GM18499 (cell line): ENCODE measurements around the gene FBXO33.

Experiments
- ATAC-seq: cut with Tn5 transposase; IDR thresholded peaks from one replicate; pipeline ENCODE4 v1.9.1; 2021; ENCODE audit warnings: moderate number of reproducible peaks; ENCODE audit not compliant: insufficient read depth, unreplicated experiment

Gene FBXO33

GRCh38 chr14:39432179-39432618, at the start of gene FBXO33:
Gene FBXO33, minus strand, starts transcription at chr14:39432433. Its CDS starts 271 bp downstream, at chr14:39432162.
- ATAC-seq: peak; percentile 67

DNA sequence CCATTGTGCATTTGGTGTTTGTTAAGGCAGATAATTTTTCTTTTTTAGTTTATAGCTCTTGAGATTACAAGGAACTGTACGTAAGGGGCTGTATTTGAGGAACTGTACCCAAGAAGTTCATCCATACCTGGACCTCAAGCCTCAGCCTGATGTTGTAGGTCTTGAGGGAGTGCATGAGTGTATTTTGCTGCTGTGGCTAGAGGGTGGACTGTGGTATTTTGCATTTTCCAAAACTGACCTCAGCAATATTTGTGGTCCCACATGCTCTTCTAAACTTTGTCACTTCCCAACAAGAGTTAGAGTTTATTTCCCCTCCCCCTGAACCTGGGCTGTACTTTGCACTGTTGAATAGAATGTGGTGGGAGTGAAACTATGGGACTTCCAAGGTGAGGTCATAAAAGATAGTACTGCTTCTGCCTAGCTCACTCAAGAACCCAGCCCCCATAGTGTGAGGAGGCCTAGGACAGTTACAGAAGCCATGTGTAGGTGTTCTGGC, 42.2 kb upstream of the FBXO33 start:
- ATAC-seq: peak; percentile 85

DNA sequence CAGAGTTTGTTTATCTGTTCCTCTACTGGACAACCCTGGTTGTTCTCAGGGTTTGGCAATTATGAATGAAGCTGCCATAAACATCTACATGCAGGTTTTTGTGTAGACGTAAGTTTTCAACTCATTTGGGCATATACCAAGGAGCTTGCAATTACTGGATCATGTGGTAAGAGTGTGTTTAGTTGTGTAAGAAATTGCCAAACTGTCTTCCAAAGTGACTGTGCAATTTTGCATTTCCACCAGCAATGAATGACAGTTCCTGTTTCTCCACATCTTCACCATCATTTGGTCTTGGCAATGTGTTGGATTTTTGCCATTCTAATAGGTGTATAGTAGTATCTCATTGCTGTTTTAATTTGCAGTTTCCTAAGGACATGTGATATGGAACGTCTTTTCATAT, 39.8 kb upstream of the FBXO33 start:
- ATAC-seq: no peak

- peak; percentile 89 for ATAC-seq
These were observed 37.0 kb upstream of the FBXO33 start for GRCh38 chr14:39469094-39469710.

GRCh38 chr14:39467889-39468524, 35.8 kb upstream of the FBXO33 start:
- ATAC-seq: peak; percentile 60

- no peak for ATAC-seq
These were observed 27.7 kb upstream of the FBXO33 start for GRCh38 chr14:39459795-39460478.

DNA sequence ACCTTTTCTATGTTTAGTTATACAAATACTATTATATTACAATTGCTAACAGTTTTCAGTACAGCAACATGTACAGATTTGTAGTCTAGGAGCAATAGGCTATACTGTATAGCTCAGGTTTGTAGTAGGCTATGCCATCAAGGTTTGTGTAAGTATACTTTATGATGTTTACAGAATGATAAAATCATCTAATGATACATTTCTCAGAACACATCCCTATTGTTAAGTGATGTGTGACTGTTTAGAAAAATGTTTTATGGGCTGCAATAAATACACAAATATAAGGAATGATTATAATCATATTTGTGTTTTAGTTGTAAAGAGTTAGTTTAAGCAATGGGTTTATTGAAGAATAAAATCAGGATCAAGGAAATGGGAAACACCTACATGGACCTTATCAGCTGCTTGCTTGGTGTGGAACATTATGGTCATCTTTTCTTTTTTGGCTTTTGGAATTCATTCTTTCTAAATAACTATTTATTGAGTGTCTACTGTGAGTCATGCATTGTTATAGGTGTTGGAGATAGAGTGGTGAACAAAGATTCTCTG, 24.5 kb upstream of the FBXO33 start:
- ATAC-seq: no peak

DNA sequence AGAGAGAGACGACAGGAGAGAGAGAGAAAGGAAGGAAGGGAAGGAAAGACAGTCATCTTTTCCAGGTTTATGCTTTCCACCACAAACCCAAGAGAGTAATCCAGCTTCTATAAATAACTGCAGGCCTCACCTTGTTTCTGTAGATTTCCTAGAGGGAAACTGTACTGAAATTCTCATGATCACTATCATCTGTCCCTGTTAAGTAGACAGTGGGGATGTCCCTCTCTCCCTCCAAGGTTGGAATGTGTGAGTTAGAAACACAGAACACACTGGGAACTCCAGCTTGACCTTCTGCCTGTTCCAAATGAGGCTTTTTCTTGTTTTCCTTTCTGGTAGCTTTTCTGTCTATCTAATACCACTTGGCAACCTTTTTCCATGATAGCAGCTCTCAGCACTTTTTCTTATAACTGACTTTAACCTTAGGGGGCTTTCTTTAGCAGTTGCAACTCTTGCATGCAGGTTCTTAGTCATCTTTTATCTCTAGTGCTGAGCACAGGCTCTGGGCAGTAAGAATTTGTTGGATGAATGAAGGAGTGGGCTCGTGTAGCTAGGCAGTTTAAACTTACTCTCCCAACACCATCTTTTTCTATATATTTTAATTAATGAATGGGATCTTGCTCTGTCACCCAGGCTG, 22.8 kb upstream of the FBXO33 start:
- ATAC-seq: no peak

GRCh38 chr14:39452680-39453079, 20.4 kb upstream of the FBXO33 start:
- no peak for ATAC-seq

GRCh38 chr14:39451811-39452210, 19.6 kb upstream of the FBXO33 start:
- no peak for ATAC-seq

DNA sequence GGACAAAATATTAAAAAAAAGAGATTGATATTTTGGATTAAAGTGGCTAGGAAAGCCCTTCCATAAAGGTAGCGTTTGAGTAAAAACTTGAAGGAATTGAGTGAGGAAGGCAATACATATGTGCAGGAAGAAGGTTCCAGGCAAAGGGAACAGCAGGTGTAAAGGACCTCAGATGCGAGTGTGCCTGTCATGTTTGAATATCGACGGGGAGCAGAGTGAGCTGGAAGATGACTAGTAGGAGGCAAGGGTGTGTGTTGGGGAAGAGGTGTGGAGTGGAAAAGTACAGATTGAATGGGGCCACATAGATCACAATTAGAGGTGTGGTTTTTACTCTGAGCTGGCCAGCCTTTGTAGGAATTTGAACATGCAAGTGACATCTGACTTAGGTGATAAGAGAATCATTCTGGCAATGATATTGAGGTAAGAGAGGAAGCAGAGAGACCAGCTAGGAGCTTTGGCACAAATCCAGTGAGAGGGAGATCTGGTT, 15.0 kb upstream of the FBXO33 start:
- ATAC-seq: no peak

DNA sequence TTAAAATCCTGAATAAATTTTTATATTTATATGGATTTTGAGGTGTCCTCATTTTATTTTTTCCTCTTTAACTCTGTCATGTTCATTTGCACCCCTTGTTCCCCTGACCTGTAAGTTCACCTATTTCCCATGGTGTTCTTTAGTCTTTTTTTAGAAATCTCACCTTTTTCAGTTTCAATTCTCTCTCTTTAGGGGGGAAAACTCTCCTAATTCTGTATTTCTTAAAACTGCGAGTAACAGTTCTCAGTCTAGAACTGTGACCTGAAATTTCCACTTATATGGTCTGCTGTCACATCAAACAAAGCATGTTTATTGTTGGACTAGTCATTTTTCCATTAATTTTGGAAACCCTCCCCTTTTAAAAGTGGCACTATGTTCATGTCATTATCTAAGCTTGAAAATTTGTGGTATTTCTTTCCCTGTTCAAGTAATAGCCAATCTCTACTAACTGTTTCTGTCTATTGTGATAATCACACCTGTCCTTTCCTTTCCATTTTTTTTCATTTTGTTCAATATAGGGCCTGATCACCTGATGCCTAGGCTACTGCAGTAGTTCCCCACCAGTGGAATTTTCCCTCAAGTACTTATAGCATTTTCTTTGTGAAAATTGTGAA, 14.0 kb upstream of the FBXO33 start:
- peak; percentile 38 for ATAC-seq

DNA sequence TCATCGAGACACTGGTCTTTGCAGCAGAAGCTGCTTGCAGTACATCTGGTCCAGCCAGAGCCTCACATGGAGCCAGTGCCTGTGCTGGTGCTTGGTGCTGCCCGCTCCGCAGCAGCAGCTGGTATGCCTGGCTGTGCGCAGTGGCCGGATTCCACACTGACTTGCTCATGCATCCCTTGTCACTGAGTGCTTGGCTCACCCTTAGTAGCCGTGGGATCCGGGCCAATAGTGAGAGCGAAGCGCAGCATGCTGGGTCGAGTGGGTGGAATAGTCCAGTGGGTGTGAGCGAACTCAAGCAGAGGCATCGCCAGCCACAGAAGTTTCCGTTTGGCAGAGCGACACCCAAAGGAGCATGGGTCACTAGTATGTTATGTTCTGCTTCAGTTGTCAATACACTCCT, 10.1 kb upstream of the FBXO33 start:
- no peak for ATAC-seq

DNA sequence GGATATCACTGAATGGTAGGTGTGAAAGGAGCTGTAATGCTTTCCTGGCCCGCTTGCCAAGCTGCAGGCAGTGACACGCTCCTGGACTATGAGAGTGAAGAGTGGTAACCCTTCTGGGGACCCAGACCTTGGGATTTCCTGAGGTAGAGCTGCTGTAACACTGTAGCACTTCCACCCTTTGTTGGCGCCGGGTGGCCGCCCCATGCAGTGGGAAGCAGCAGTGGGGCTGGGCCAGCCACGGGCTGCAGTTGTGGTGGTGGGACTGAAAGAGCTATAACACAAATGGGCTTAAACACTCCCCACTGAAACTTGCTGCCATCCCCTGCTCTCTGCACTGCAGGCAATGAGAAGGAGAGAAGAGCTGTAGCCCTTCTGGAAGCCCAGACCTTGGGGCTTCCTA, 9.6 kb upstream of the FBXO33 start:
- ATAC-seq: no peak

DNA sequence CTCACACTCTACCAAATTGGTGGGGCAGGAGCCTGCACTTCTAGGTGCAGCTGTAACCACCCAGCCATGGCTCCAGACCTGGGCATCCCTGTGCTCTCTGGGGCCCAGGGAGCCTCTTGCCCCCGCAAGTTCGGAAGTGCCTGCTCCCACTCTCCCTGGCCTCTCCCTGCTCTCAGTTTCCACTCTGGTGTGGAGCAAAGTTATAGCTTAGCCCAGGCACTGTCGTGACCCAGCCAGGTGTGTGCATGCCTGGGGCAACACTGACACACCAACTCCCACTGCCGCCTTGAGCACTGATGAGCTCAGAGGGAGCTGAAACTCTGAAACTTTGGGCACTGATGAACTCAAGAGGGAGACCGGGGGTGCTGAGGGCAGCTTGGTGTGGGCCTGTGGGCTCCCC, 8.7 kb upstream of the FBXO33 start:
- ATAC-seq: no peak

DNA sequence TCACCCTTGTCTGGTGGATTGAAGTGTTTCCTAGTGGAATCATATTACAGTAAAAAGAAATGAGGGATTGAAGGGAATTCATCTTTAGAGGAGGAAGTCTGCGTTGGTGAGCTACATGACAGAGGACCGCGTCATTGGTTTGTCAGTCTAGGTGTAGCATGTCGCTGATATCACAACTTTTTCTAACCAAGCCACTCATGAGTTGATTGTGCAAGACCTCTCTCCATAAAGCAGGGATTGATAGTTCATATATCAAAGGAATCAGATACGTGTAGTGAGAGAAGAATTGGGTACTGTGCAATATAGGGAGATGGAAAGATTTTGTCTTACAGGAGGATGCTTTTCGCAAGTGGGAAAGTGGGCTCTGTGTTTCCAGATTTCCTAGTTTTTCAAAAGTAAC, 3.0 kb upstream of the FBXO33 start:
- no peak for ATAC-seq

- ATAC-seq: no peak
These were observed 2.2 kb upstream of the FBXO33 start for GRCh38 chr14:39434401-39434800.

- ATAC-seq: no peak
These were observed 1.2 kb upstream of the FBXO33 start for GRCh38 chr14:39433452-39433813.

DNA sequence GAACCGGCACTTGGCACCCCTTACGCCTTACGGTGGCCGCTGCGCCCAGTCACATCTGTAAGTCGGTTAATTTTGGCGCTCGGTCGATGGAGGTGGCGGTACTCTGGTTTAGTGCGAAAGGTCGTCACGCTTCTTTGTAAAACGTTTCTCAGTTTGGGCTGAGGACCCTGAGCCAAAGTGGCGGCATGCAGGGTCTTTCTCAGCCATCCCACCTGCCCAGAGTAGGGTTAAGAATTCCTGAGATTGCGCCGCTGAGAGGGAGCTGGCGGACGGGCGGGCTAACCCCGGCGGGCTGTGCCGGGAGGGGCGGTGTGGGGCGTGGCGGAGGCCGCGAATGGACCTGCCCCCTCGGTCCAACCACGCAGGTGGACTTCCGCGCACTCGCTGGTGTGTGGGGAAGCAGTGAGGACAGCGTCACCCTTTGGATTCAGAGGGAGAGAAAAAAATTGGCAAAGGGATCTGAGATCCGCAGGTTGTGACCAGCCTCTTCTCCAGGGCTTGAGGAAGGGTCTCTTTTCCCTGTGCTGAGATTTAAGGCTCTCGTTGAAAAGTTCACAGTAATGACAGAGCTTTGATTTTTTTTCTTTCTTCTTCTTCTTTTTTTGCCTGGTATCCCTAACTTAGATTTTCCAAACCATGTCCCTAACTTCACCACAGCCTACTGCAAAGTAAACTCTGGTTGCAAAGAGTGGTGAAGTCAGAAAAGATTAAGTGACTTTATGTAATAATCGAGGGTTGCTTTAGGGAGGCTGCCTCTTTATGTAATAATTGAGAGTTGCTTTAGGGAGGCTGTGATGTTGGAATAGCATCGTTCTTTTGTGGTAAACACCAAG, 602 bp upstream of the FBXO33 start:
- ATAC-seq: peak; percentile 41
